ENCODE data around the gene RPL18A. TPM values are rescaled to one million over a fixed set of nuclear protein-coding genes. Genes with fewer than 3 reads are reported as not detected.

Gene RPL18A
- total RNA-seq, 3 donors from 2014 or later: 4,001 to 4,060 (median 4,048) TPM

DNA sequence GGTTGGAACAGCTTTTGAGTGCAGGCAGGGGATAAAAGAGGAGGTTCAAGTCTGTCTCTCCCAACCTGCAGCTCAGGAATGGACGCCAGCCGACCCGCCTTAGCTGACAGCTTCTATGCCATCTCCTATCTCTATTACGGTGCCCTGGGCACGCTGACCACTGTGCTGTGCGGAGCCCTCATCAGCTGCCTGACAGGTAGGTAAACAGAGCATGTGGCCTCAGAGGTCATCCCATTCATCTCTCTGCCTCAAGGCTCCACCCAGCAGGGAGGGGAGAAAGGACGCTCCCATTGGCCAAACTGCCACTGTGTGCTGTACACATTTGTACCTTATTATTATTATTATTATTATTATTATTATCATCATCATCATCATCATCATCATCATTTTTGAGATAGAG lies 28.6 kb downstream of the RPL18A start:
- no peaks in the 10 kb centered on the region for H3K36me3 Mint-ChIP-seq (ENCODE audit: insufficient read depth)
- ATAC-seq (no peak), DNase-seq (no peak)
- no peak overlapping the region for H3K4me3 Mint-ChIP-seq
- H3K4me1 Mint-ChIP-seq (ENCODE audit: low read depth): no peaks in the 10 kb centered on the region
- H3K9me3 Mint-ChIP-seq: no peaks in the 10 kb centered on the region
- H3K27me3 Mint-ChIP-seq (ENCODE audit: low read depth): no peaks in the 10 kb centered on the region

DNA sequence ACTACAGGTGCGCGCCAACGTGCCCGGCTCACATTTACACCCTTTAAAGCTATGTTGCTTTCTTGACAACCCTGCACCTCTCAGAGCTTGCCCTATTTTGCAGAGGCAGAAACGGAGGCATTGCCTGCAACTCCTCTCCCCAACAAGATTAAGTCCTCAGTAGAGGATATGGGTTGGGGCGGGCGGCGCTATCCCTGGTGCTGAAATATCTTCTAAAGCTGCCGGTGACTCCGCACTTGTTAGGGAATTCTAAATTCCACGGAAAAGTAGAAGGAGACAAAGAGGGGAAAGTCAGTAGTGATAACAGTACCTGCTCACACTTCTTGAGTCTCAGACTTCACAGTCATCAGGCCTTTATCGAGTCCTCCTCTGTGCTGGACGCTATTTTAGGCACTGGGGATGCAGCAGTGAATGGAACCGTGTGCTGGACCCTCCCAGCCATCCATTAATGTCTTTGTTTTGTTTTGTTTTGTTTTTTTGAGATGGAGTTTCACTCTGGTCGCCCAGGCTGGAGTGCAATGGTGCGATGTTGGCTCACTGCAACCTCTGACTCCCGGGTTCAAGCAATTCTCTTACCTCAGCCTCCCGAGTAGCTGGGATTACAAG lies 30.0 kb downstream of the RPL18A start:
- H3K36me3 Mint-ChIP-seq (ENCODE audit: insufficient read depth): no peaks in the 10 kb centered on the region
- DNase-seq (no peak), ATAC-seq (no peak)
- no peak overlapping the region for H3K4me3 Mint-ChIP-seq
- no peaks in the 10 kb centered on the region for H3K9me3 Mint-ChIP-seq
- H3K27me3 Mint-ChIP-seq (ENCODE audit: low read depth): no peaks in the 10 kb centered on the region
- no peaks in the 10 kb centered on the region for H3K4me1 Mint-ChIP-seq (ENCODE audit: low read depth)

DNA sequence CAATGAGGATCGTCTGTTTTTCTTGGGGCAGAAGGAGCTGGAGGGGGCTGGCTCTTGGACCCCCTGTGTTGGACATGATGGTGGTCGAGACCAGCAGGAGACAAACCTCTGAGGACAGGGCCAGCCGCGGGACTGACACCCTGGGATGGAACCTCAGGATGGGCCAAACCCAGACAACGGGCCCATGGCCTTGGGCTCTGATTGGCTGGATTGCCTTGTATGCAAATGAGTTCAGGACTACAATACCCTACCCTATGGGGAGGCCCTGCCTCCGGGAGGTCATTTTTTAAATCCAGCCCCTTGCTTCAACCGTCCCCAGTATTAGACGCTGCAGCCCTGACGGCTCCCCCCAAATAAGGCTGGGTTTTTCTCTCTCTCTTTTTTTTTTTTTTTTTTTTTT lies 34.1 kb downstream of the RPL18A start:
- Mint-ChIP-seq H3K4me1 (ENCODE audit: low read depth) (no peaks in the 10 kb centered on the region), H3K9me3 (no peaks in the 10 kb centered on the region), H3K36me3 (ENCODE audit: insufficient read depth) (no peaks in the 10 kb centered on the region), H3K4me3 (no peak overlapping the region), H3K27me3 (ENCODE audit: low read depth) (no peaks in the 10 kb centered on the region)
- ATAC-seq: no peak
- DNase-seq: no peak

DNA sequence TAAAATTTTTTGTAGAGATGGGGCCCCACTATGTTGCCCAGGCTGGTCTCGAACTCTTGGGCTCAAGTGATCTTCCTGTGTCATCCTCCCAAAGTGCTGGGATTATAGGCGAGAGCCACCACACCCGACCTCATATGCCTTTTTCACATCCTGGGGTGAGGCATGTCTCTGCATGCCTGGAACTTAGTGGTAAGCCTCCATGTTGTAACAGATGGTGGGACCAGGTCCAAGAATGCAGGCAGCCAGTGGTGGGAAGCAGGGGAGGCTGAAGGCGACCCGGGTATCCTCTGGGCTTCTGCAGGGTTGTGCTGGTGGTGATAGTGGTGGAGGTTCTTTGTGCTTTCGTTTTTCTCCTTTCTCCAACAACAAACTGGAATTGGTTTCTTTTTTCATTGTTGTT lies 43.0 kb downstream of the RPL18A start:
- Mint-ChIP-seq H3K27me3 (ENCODE audit: low read depth) (peaks cover 13% of the 10 kb centered on the region), H3K9me3 (no peaks in the 10 kb centered on the region), H3K36me3 (ENCODE audit: insufficient read depth) (no peaks in the 10 kb centered on the region), H3K4me3 (no peak overlapping the region), H3K4me1 (ENCODE audit: low read depth) (no peaks in the 10 kb centered on the region)
- no peak for DNase-seq
- no peak for ATAC-seq

DNA sequence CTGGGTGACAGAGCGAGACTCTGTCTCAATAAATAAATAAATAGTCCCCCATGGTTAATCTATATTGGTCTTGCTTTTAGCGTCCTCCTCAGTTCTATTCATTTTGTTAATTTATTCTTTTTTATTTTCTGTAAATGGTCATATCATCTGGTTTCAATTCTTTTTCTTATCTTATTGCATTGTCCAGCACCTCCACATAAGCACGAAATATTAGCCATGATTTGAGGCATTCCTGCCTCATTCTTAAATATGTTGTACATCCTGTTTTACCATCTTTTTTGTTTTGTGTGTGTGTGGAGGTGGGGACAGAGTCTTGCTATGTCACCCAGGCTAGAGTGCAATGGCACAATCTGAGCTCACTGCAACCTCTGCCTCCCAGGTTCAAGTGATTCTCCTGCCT lies 48.5 kb downstream of the RPL18A start:
- no peaks in the 10 kb centered on the region for H3K36me3 Mint-ChIP-seq (ENCODE audit: insufficient read depth)
- ATAC-seq (no peak), DNase-seq (no peak)
- no peak overlapping the region for H3K4me3 Mint-ChIP-seq
- peaks cover 2% of the 10 kb centered on the region for H3K27me3 Mint-ChIP-seq (ENCODE audit: low read depth)
- peaks cover 3% of the 10 kb centered on the region for H3K9me3 Mint-ChIP-seq
- H3K4me1 Mint-ChIP-seq (ENCODE audit: low read depth): no peaks in the 10 kb centered on the region

DNA sequence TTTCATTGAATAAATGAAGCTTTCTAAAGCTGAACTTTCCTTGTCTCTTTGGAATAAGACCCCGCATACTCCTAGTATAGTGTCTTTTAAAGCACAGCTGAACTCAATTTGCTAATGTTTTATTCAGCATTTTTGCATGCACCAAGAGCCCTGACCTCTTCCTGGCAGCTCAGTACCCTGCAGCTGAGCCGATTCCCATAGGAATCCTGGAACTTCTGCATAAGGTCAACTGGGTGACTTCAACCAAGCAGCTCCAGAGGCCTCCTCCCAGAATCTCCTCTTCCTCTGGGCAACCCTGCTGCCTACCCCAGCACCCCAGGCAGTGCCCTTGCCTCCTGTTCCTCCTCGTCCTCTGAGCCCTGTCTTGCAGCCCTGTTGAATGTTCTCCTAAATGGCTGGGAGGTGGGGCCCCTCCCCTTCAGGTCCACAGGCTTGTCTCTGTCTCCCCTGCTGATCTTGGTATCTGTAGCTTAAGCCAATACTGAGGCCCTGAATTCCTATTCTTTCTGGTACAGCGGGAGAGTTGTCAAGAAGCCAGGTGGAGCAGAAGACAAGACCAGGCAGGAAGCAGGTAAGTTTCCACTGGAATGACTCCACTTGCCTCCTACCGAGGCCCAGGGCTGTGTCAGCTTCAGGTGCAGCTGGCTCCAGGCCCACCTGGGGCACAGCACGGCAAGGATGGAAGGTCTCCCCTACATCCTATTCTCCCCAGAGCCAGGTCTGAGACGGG lies 49.5 kb downstream of the RPL18A start:
- DNase-seq (no peak), ATAC-seq (no peak)
- H3K4me1 Mint-ChIP-seq (ENCODE audit: low read depth): no peaks in the 10 kb centered on the region
- no peak overlapping the region for H3K4me3 Mint-ChIP-seq
- no peaks in the 10 kb centered on the region for H3K27me3 Mint-ChIP-seq (ENCODE audit: low read depth)
- H3K9me3 Mint-ChIP-seq: peaks cover 3% of the 10 kb centered on the region
- no peaks in the 10 kb centered on the region for H3K36me3 Mint-ChIP-seq (ENCODE audit: insufficient read depth)

DNA sequence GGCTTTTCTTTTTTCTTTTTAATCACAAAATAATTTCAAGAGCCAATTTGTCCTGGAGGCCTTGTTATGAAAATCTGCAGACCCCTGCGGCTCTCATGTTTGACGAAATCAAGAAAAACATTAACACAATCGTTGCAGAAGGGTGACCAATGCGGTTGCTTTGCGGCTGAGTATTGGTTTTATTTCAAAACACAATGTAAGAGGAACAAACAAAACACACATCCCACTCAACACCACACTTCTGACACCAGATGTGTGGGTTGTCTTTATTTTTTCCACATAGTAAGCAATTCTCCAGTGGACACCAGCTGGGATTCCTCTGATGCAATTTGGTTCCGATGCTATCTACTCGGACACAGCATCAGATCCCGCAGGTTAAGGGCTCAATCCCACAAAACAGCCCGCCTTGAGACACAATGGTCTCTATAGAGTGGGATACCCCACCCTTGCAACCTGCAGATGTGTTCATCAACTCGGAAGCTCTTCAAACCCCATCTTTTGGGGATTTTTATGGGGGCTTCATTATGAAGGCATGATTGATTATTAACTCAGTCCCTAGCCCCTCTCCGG lies 51.2 kb downstream of the RPL18A start:
- Mint-ChIP-seq H3K4me3 (no peak overlapping the region), H3K36me3 (ENCODE audit: insufficient read depth) (no peaks in the 10 kb centered on the region), H3K27me3 (ENCODE audit: low read depth) (no peaks in the 10 kb centered on the region), H3K9me3 (peaks cover 3% of the 10 kb centered on the region), H3K4me1 (ENCODE audit: low read depth) (no peaks in the 10 kb centered on the region)
- no peak for ATAC-seq
- no peak for DNase-seq

Other genes starting within 250 kb of the RPL18A start
- under 1 TPM in 2 of 3 donors, not detected in 1; 0.08 to 0.15 TPM for gene UNC13A, start 171.6 kb upstream of the RPL18A start, total RNA-seq
- gene MAP1S, start 140.4 kb upstream of the RPL18A start, total RNA-seq: 10 to 100 TPM; 75.7 to 81.4 (median 79.3) TPM
- 10 to 100 TPM; 53.0 to 60.4 (median 56.2) TPM for gene FCHO1, start 108.4 kb upstream of the RPL18A start, total RNA-seq
- under 1 TPM; 0.38 to 0.52 (median 0.45) TPM for gene B3GNT3, start 64.8 kb upstream of the RPL18A start, total RNA-seq
- 1 to 10 TPM; 8.1 to 9.4 (median 9.1) TPM for gene INSL3, start 38.4 kb upstream of the RPL18A start, total RNA-seq
- 100 to 1,000 TPM; 181 to 220 (median 189) TPM for gene JAK3, start 11.9 kb upstream of the RPL18A start, total RNA-seq
- 1 to 10 TPM in 2 of 3 donors, under 1 TPM in 1; 0.98 to 1.6 (median 1.1) TPM for gene SLC5A5, start 12.0 kb downstream of the RPL18A start, total RNA-seq
- gene CCDC124, start 73.1 kb downstream of the RPL18A start, total RNA-seq: 100 to 1,000 TPM; 228 to 261 (median 236) TPM
- gene KCNN1, start 107.2 kb downstream of the RPL18A start, total RNA-seq: under 1 TPM in 2 of 3 donors, not detected in 1; 0.24 to 0.32 TPM
- 10 to 100 TPM; 19.4 to 24.4 (median 22.4) TPM for gene ARRDC2, start 148.3 kb downstream of the RPL18A start, total RNA-seq
- gene IL12RB1, start 227.0 kb downstream of the RPL18A start, total RNA-seq: 10 to 100 TPM; 10.4 to 16.1 (median 14.8) TPM
- 10 to 100 TPM; 10.4 to 11.1 (median 10.7) TPM for gene MAST3, start 237.9 kb downstream of the RPL18A start, total RNA-seq

Measured in activated T-cell treated with anti-CD3 and anti-CD28 coated beads, Interleukin-2, amount 50 U/mL, for 4 hours (primary cell).